ENCODE results near the gene GRAMD2A. TPM values are rescaled to one million over a fixed set of nuclear protein-coding genes. Genes with fewer than 3 reads are reported as not detected.

Gene GRAMD2A
- total and polyA plus RNA-seq, 7 donors = 0.16 to 4.3 (median 1.6) TPM; not detected in 1

DNA sequence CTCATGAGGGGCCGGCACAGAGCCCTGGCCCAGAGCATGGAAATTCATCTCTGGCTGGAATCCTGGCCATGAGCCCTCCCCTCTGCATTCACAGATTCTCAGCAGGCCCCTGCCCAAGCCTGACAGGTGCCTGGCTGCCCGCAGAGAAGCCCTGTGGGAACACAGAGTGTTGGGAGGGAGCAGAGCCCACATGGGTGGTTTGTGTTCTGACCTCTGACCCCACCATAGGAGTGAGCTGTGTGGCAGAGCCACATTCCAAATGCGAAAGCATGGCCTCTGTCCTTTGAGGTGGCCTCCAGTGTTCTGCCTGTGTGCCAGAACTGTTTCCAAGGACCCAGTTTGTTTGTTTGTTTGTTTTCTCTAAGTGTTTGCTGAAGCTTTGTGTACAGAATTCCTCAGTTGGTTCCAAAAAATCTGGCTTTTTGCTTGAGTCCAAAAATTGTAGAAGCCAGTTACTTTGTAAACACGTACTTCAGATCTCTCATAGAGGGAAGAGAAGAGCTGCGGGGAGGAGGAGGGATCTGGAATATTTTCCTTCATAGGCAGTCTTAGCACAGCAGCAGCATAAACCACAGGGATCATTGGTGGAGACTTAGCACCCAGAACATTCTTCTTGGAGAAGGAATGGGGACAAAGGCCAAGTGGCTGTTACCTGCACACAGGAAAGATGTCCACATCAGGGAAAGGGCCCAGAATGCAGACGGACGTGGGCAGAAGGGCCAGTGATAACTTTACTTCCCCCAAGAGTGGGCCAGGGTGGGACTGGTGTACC lies 36.0 kb downstream of the GRAMD2A start:
- intact Hi-C loops (cut with DNase I) = no loop called here
- DNase-seq = no peak
- WGBS, 2 donors = 85 to 91% methylated on average over 7 of the region's 7 CpGs

DNA sequence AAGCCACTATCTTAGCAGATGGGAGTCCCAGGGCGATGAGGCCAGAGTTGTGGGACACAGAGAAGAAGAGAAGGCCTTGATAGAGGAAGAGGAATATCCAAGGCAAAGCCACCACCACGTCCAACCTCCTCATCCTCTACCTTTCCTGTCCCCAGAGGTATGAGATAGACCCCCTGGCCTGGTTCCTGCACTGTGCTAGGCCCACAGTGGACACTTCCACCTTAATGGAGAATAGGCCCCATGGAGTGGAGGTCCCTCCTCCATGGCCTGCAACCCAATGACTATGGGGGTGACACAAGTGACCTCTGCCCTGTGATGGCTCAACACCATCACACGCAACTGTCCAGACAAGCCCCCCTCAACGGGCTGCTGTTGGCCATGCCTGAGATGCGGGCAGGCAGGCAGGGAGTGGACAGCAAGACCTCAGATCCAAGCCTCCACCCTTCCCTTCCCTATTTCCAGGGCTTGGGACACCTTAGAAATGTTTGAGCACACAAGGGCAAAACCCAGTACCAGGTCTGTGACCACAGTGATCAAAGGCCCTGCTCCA lies 36.8 kb downstream of the GRAMD2A start:
- no peak overlapping the region for H3K27ac ChIP-seq
- H3K4me3 ChIP-seq = no peak overlapping the region
- TF ChIP-seq POLR2AphosphoS5 (IDR thresholded peaks at IDR 0.05) = no peak
- TF ChIP-seq, protein P1, sequence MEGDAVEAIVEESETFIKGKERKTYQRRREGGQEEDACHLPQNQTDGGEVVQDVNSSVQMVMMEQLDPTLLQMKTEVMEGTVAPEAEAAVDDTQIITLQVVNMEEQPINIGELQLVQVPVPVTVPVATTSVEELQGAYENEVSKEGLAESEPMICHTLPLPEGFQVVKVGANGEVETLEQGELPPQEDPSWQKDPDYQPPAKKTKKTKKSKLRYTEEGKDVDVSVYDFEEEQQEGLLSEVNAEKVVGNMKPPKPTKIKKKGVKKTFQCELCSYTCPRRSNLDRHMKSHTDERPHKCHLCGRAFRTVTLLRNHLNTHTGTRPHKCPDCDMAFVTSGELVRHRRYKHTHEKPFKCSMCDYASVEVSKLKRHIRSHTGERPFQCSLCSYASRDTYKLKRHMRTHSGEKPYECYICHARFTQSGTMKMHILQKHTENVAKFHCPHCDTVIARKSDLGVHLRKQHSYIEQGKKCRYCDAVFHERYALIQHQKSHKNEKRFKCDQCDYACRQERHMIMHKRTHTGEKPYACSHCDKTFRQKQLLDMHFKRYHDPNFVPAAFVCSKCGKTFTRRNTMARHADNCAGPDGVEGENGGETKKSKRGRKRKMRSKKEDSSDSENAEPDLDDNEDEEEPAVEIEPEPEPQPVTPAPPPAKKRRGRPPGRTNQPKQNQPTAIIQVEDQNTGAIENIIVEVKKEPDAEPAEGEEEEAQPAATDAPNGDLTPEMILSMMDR (IDR thresholded peaks at IDR 0.05) = no peak
- TF ChIP-seq POLR2A (IDR thresholded peaks at IDR 0.05) = no peak
- TF ChIP-seq EP300 (IDR thresholded peaks at IDR 0.05) = no peak
- WGBS, 2 donors = 94 to 95% methylated on average over 5 of the region's 5 CpGs
- no peak for DNase-seq
- H3K36me3 ChIP-seq = no peaks in the 10 kb centered on the region
- H3K9me3 ChIP-seq = no peaks in the 10 kb centered on the region
- H3K27me3 ChIP-seq = no peaks in the 10 kb centered on the region
- intact Hi-C loops (cut with DNase I) = no loop called here
- H3K4me1 ChIP-seq = peaks cover 0 to 4% (median under 1%) of the 10 kb centered on the region in 4 donors

More for the DNA sequence above, 36.0 kb downstream of the GRAMD2A start:
- TF ChIP-seq POLR2AphosphoS5 (IDR thresholded peaks at IDR 0.05) (no peak), EP300 (IDR thresholded peaks at IDR 0.05) (no peak), POLR2A (IDR thresholded peaks at IDR 0.05) (no peak)
- TF ChIP-seq, protein P1 (IDR thresholded peaks at IDR 0.05) = no peak
- Histone ChIP-seq H3K36me3 (no peaks in the 10 kb centered on the region), H3K4me1 (peaks cover 0 to 4% (median 0%) of the 10 kb centered on the region in 4 donors), H3K9me3 (no peaks in the 10 kb centered on the region), H3K27me3 (no peaks in the 10 kb centered on the region), H3K4me3 (no peak overlapping the region), H3K27ac (no peak overlapping the region)

GRCh38 chr15:72156928-72157327 lies 40.7 kb downstream of the GRAMD2A start:
- WGBS, 2 donors = 92% methylated on average over 2 of the region's 2 CpGs
- H3K4me1 ChIP-seq = peaks cover 0 to 30% (median 24%) of the 10 kb centered on the region in 4 donors
- no peak overlapping the region for H3K27ac ChIP-seq
- H3K36me3 ChIP-seq = no peaks in the 10 kb centered on the region
- H3K9me3 ChIP-seq = no peaks in the 10 kb centered on the region
- intact Hi-C loops (cut with DNase I) = loop anchor here (1.0 to 10.0 kb wide), 3 partner anchors 122 to 413 kb away; no protein-coding TSS in a partner anchor
- DNase-seq = no peak
- TF ChIP-seq EP300 (IDR thresholded peaks at IDR 0.05) = no peak
- no peak for TF ChIP-seq POLR2A (IDR thresholded peaks at IDR 0.05)
- TF ChIP-seq POLR2AphosphoS5 (IDR thresholded peaks at IDR 0.05) = no peak
- TF ChIP-seq, protein P1 (IDR thresholded peaks at IDR 0.05) = no peak
- no peak overlapping the region for H3K4me3 ChIP-seq
- no peaks in the 10 kb centered on the region for H3K27me3 ChIP-seq

- Histone ChIP-seq H3K4me3 (peak overlapping the region; percentile 24 to 58 (median 48)), H3K27ac (peak overlapping the region; percentile 70 to 87 (median 76)), H3K36me3 (no peaks in the 10 kb centered on the region), H3K4me1 (peaks cover 0 to 30% (median 22%) of the 10 kb centered on the region in 4 donors), H3K27me3 (no peaks in the 10 kb centered on the region), H3K9me3 (no peaks in the 10 kb centered on the region)
- intact Hi-C loops (cut with DNase I) = loop anchor here (1.0 to 10.0 kb wide), 5 partner anchors 39 to 412 kb away; no protein-coding TSS in a partner anchor
- WGBS, 2 donors = 3 to 10% methylated on average over 19 of the region's 19 CpGs
- TF ChIP-seq EP300 (IDR thresholded peaks at IDR 0.05) = no peak
- TF ChIP-seq, protein P1 (IDR thresholded peaks at IDR 0.05) = peak; percentile 78 to 90 (median 82)
- DNase-seq = peak; percentile 89
These were observed 41.7 kb downstream of the GRAMD2A start for GRCh38 chr15:72155635-72156616.
